ENCODE data around the gene CRIP2. TPM values are rescaled to one million over a fixed set of nuclear protein-coding genes. Genes with fewer than 3 reads are reported as not detected.

The CRIP2 gene
- total and polyA plus RNA-seq, 2 of the 13 experiments (the other 11 are each of a cell fraction or from before 2014, with no cell fraction given) = 31.6 to 37.9 TPM

DNA sequence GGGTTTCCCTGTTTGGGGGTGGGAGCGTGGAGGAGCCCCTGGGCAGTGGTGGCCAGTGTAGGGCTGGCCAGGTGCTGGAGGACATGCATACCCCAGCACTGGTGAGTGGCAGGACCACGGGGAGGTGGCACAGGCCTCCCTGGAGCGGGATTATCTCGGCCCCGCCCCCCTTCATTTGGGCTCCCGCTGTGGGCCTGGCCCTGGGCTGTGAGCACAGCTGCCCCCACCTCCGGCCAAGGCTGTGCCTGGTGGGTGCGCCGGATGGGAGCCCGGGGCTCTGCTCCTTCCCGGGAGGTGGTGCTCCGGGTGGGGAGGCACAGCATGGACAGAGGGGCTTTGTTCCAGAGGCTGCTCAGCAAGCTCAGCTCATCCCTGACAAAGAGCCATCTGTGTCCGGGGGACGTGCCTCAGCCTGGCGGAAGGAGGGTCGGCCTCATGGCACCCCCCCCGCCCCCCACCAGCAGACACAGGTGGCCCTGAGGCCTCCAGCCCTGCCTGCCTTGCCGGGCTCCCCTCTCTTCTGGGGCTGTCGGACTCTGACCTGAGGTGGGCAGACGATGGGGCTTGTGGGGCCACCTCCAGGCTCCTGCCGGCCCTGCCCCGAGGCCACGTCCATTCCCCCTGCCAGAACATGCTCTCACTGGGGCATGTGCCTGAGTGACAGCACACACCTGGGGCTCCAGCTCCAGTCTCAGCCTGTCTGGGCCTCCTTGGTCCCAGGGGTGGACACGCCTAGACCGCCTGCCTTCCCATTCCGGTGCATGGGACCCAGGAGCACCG is 24.8 kb downstream of the CRIP2 start (continued):
- TF ChIP-seq, protein P1, sequence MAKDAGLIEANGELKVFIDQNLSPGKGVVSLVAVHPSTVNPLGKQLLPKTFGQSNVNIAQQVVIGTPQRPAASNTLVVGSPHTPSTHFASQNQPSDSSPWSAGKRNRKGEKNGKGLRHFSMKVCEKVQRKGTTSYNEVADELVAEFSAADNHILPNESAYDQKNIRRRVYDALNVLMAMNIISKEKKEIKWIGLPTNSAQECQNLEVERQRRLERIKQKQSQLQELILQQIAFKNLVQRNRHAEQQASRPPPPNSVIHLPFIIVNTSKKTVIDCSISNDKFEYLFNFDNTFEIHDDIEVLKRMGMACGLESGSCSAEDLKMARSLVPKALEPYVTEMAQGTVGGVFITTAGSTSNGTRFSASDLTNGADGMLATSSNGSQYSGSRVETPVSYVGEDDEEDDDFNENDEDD (CRISPR knock-in tag; IDR thresholded peaks at IDR 0.05; ENCODE audit: borderline replicate concordance) = peak; percentile 53; the same call in 1 of the 2 replicates
- TF ChIP-seq ZNF713 (CRISPR knock-in tag; IDR thresholded peaks at IDR 0.05) = 0 out of 2 replicates have a peak, but pooled peaks have one; percentile 43
- TF ChIP-seq ATF7-NPFF (CRISPR knock-in tag; IDR thresholded peaks at IDR 0.05; ENCODE audit: low read depth) = peak; percentile 76; the same call in 1 of the 2 replicates
- TF ChIP-seq SIX4 (CRISPR knock-in tag; IDR thresholded peaks at IDR 0.05) = 0 out of 2 replicates have a peak, but pooled peaks have one; percentile 33
- peak; percentile 56; the same call in 1 of the 2 replicates for TF ChIP-seq RFXAP (CRISPR knock-in tag; IDR thresholded peaks at IDR 0.05; ENCODE audit: borderline replicate concordance)
- TF ChIP-seq, protein P2, sequence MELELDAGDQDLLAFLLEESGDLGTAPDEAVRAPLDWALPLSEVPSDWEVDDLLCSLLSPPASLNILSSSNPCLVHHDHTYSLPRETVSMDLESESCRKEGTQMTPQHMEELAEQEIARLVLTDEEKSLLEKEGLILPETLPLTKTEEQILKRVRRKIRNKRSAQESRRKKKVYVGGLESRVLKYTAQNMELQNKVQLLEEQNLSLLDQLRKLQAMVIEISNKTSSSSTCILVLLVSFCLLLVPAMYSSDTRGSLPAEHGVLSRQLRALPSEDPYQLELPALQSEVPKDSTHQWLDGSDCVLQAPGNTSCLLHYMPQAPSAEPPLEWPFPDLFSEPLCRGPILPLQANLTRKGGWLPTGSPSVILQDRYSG (CRISPR knock-in tag; IDR thresholded peaks at IDR 0.05) = 0 out of 2 replicates have a peak, but pooled peaks have one; percentile 59
- no peak for TF ChIP-seq MTF2 (CRISPR knock-in tag; IDR thresholded peaks at IDR 0.05; ENCODE audit: borderline replicate concordance)
- 0 out of 2 replicates have a peak, but pooled peaks have one; percentile 18 for TF ChIP-seq FOXC1 (CRISPR knock-in tag; IDR thresholded peaks at IDR 0.05; ENCODE audit: borderline replicate concordance)
- no peak for TF ChIP-seq KAT7 (CRISPR knock-in tag; IDR thresholded peaks at IDR 0.05; ENCODE audit: borderline replicate concordance)
- TF ChIP-seq, protein P3, sequence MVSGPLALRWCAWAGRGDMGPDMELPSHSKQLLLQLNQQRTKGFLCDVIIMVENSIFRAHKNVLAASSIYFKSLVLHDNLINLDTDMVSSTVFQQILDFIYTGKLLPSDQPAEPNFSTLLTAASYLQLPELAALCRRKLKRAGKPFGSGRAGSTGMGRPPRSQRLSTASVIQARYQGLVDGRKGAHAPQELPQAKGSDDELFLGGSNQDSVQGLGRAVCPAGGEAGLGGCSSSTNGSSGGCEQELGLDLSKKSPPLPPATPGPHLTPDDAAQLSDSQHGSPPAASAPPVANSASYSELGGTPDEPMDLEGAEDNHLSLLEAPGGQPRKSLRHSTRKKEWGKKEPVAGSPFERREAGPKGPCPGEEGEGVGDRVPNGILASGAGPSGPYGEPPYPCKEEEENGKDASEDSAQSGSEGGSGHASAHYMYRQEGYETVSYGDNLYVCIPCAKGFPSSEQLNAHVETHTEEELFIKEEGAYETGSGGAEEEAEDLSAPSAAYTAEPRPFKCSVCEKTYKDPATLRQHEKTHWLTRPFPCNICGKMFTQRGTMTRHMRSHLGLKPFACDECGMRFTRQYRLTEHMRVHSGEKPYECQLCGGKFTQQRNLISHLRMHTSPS (CRISPR knock-in tag; IDR thresholded peaks at IDR 0.05; ENCODE audit: low read depth) = peak; percentile 86
- no peak for TF ChIP-seq ZFP36 (IDR thresholded peaks at IDR 0.05; ENCODE audit: borderline replicate concordance, low read depth, low read length, partially characterized antibody)
- TF ChIP-seq, protein P4, sequence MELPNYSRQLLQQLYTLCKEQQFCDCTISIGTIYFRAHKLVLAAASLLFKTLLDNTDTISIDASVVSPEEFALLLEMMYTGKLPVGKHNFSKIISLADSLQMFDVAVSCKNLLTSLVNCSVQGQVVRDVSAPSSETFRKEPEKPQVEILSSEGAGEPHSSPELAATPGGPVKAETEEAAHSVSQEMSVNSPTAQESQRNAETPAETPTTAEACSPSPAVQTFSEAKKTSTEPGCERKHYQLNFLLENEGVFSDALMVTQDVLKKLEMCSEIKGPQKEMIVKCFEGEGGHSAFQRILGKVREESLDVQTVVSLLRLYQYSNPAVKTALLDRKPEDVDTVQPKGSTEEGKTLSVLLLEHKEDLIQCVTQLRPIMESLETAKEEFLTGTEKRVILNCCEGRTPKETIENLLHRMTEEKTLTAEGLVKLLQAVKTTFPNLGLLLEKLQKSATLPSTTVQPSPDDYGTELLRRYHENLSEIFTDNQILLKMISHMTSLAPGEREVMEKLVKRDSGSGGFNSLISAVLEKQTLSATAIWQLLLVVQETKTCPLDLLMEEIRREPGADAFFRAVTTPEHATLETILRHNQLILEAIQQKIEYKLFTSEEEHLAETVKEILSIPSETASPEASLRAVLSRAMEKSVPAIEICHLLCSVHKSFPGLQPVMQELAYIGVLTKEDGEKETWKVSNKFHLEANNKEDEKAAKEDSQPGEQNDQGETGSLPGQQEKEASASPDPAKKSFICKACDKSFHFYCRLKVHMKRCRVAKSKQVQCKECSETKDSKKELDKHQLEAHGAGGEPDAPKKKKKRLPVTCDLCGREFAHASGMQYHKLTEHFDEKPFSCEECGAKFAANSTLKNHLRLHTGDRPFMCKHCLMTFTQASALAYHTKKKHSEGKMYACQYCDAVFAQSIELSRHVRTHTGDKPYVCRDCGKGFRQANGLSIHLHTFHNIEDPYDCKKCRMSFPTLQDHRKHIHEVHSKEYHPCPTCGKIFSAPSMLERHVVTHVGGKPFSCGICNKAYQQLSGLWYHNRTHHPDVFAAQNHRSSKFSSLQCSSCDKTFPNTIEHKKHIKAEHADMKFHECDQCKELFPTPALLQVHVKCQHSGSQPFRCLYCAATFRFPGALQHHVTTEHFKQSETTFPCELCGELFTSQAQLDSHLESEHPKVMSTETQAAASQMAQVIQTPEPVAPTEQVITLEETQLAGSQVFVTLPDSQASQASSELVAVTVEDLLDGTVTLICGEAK (IDR thresholded peaks at IDR 0.05) = no peak
- TF ChIP-seq, protein P4 (CRISPR knock-in tag; IDR thresholded peaks at IDR 0.05) = peak; percentile 90

All from HepG2 (cell line).